GM18508 (cell line): ENCODE data around the gene PARP16.
A peak's percentile ranks its signal among the peaks of the same experiment; 100 is the strongest.

Experiments
- ATAC-seq: cut with Tn5 transposase; IDR thresholded peaks from one replicate; pipeline ENCODE4 v1.9.1; 2021; ENCODE audit warnings: moderate number of reproducible peaks; ENCODE audit not compliant: insufficient read depth, unreplicated experiment

Gene PARP16

GRCh38 chr15:65312400-65312916 is 25.8 kb upstream of the PARP16 start:
- no peak for ATAC-seq

- ATAC-seq = no peak
Observed at GRCh38 chr15:65311760-65312159, 25.1 kb upstream of the PARP16 start.

DNA sequence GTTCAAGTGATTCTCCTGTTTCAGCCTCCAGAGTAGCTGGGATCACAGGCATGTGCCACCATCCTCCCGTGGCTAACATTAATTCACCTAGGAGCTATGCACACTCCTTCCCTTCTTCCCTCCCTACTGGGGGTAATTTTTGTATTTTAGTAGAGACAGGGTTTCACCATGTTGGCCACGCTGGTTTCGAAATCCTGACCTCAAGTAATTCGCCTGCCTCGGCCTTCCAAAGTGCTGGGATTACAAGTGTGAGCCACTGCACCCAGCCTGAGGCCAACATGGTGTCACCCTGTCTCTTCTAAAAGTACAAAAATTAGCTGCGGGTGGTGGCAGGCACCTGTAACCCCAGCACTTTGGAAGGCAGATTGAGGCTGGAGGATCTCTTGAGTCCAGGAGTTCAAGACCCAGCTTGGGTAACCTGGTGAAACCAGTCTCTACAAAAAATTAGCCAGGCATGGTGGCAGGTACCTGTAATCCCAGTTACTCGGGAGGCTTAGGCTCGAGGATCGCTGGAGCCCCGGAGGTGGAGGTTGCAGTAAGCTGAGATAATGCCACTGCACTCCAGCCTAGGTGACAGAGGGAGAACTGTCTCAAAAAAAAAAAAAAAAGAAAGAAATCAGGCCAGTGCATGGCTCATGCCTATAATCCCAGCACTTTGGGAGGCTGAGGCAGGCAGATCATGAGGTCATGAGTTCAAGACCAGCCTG is 23.9 kb upstream of the PARP16 start:
- no peak for ATAC-seq

DNA sequence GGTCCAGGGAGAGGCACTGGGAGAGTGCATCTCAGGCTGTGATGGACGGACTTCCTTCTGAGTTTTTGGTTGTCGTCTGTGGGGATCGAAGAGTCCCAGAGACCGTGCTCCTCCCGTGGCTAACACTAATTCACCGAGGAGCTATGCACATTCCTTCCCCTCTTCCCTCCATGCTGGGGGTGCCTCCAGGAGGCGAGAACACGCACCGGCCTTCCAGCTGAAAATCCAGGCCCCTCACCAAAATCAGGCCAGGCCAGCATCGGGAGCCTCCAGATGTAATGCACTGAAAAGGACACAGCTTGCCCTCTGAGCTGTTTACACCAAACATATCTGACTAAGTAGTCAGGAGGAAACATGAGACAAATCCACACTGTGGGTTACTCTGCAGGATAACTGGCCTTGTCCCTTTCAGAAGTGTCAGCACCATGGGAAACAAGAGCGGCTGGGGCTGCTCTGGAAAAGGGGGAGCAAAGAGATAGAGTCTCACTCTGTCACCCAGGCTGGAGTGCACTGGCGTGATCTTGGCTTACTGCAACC is 23.3 kb upstream of the PARP16 start:
- no peak for ATAC-seq

DNA sequence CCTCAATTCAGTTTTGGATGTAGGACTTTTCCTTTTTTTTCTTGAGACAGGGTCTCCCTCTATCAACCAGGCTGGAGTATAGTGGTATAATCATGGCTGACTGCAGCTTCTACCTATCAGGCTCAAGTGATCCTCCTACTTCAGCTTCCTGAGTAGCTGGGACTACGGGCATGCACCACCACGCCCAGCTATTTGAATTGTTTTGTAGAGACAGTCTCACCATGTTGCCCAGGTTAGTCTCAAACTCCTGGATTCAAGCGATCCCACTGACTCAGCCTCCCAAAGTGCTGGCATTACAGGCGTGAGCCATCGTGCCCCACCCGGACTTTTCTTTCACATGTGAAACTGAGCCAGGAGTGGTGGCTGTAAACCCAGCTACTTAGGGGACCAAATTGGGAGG is 21.3 kb upstream of the PARP16 start:
- ATAC-seq = no peak

DNA sequence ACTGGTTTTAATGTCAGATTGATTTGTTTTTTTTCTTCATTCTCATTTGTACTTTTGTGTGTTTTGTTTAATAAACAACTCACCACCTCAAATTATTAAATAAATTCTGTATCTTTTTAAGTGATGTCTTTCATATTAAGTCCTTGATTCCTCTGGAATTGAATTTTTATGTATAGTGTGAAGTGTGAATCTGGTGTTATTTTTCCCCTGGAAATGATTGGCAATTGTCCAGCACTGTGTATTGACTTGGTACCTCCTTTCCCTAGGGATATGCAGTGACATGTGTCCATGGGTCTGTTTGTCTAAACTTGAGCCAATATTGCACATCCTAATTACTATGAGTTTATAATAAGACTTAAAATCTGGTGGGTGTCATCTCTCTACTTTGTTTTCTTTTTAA is 19.9 kb upstream of the PARP16 start:
- no peak for ATAC-seq

DNA sequence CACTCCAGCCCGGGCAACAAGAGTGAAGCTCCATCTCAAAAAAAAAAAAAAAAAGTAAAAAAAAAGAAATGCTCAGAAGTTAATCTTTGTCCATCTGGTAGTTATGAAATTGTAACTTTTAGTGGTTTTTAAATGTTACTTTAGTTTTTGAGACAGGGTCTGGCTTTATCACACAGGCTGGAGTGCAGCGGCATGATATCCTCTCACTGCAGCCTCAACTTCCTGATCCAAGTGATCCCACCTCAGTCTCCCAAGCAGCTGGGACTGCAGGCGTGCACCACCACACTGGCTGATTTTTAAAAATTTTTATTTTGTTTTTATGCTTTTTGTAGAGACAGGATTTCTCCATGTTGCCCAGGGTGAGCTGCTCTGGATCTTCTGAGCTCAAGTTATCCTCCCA is 19.1 kb upstream of the PARP16 start:
- ATAC-seq = no peak

- no peak for ATAC-seq
Observed at GRCh38 chr15:65305150-65305758, 18.6 kb upstream of the PARP16 start.

- ATAC-seq = peak; percentile 39
Observed at GRCh38 chr15:65304381-65305149, 17.9 kb upstream of the PARP16 start, which contains the start of gene RNU5B-1. RNU5B-1 (plus strand) TSS chr15:65304677.

GRCh38 chr15:65303687-65304380 is 17.2 kb upstream of the PARP16 start:
- ATAC-seq = no peak

- ATAC-seq = no peak
Observed at GRCh38 chr15:65302061-65302460, 15.4 kb upstream of the PARP16 start.

GRCh38 chr15:65300924-65301441 is 14.3 kb upstream of the PARP16 start:
- no peak for ATAC-seq

DNA sequence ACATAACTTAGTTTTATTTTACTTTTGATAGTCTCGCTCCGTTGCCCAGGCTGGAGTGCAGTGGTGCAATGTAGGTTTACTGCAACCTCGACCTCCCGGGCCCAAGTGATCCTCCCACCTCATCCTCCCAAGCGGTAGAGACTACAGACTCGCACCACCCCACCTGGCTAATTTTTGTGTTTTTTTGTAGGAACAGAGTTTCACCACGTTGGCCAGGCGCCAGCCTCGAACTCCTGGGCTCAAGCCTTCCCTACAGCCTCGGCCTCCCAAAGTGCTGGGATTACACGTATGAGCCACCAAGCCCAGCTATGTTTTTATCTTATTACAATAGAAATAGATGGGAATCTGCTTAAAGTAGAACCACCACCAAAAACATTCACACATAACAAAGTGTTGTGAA is 12.0 kb upstream of the PARP16 start:
- no peak for ATAC-seq

DNA sequence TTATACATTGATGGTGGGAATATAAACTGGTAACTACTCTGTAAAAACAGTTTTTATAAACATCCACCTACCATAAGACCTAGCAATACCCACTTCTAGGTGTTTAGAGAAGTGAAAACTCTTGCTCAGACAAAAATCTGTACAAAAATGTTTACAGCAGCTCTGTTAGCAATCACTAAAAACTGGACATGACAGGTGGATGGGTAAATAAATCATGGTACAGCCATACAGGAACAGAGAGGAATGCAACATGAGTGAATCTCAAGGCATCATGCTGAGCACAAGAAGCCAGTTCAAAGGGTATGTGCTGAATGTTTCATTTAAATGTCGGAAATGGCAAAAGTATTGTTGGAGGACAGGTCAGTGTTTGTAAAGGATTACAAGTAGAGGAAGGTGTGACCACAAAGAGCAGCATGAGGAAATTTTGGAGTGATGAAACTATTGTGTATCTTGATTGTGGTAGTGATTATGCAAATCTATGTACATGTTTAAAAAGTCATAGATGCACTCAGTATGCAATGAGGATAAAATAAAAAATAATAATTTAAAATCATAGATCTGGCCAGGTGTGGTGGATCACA is 6.3 kb upstream of the PARP16 start:
- no peak for ATAC-seq

GRCh38 chr15:65290228-65290627 is 3.5 kb upstream of the PARP16 start:
- no peak for ATAC-seq

- ATAC-seq = no peak
Observed at GRCh38 chr15:65289261-65289854, 2.7 kb upstream of the PARP16 start.

DNA sequence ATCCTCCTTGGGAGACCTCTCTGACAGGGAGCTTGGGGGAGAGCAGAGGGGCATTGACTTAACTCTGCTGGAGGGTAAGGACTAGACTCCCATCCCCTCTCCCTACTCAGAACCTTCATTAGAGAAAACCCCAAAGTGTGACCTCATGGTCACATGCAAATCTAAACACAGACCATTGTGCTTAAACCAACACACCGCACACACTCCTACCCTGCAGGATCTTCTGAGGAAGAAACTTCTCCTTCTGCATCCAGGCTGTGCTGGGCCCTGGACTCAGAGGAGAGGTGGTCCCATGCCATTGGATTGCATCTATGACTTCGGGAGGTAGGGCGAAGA is 805 bp upstream of the PARP16 start:
- ATAC-seq = no peak

- ATAC-seq = peak; percentile 8
Observed at GRCh38 chr15:65286069-65286703, 497 bp downstream of the PARP16 start.
